Vagina (tissue), 2 donors: Measurements from ENCODE around the gene HORMAD2. TPM values are rescaled to one million over a fixed set of nuclear protein-coding genes. Genes with fewer than 3 reads are reported as not detected.

Experiments
- DNase-seq, 2 donors: peaks; one replicate each; pipeline ENCODE4 v3.0.0-alpha.2; 2017; ENCODE audit errors: extremely low spot score in 2 of 2
- H3K27ac ChIP-seq: fragments of 200-600 bp; sonication (generic); one replicate; pipeline ENCODE4 v1.5.1; 2019
- H3K27me3 ChIP-seq: fragments of 200-600 bp; sonication (generic); one replicate; pipeline ENCODE4 v1.5.1; 2019
- H3K36me3 ChIP-seq, 2 donors: fragments of 200-600 bp; sonication (generic); one replicate each; pipeline ENCODE4 v1.5.1; 2017 to 2019
- H3K4me1 ChIP-seq: fragments of 200-600 bp; sonication (generic); one replicate; pipeline ENCODE4 v1.5.1; 2019
- H3K4me3 ChIP-seq, 2 donors: fragments of 200-600 bp; sonication (generic); 1 replicate in 1 of 2; 2 replicates in 1 of 2; pipeline ENCODE4 v1.5.1; 2016 to 2019
- H3K9me3 ChIP-seq: fragments of 200-600 bp; sonication (generic); one replicate; pipeline ENCODE4 v1.5.1; 2019
- POLR2A ChIP-seq, 2 donors: fragments of 450-650 bp; IDR thresholded peaks; one replicate each; pipeline ENCODE4 v1.6.1; 2017; ENCODE audit warnings: antibody characterized with exemption in 2 of 2, mild to moderate bottlenecking in 2 of 2, moderate library complexity in 2 of 2
- POLR2AphosphoS5 ChIP-seq, 2 donors: sonication (generic); formaldehyde crosslinking; IDR thresholded peaks; one replicate each; pipeline ENCODE4 v1.9.0; 2017; ENCODE audit warnings: antibody characterized with exemption in 2 of 2, mild to moderate bottlenecking in 2 of 2, low read depth in 1 of 2; ENCODE audit not compliant: insufficient read depth in 1 of 2
- intact Hi-C: fragments of 100-400 bp; cut with DNase I; formaldehyde crosslinking; loops from one replicate; pipeline ENCODE4 v1.15.1; 2023
- total RNA-seq: library from RNA; depleted of rRNA; stranded (reverse); fragments of >200 nt; gene quantifications from one replicate; pipeline ENCODE4 v1.2.3, GENCODE V29; 2016
- TF ChIP-seq, protein P1 (sequence below), 3 experiments: fragments of 450-650 bp in 2 of 3; fragments of 200-600 bp in 1 of 3; sonication (generic) in 1 of 3; IDR thresholded peaks; one replicate each; pipeline ENCODE4 v1.5.1; 2017 to 2019; ENCODE audit warnings: antibody characterized with exemption in 3 of 3, mild to moderate bottlenecking in 2 of 3, moderate library complexity in 2 of 3

The HORMAD2 gene
- total RNA-seq, 1 donor from 2014 or later, result not detected

DNA sequence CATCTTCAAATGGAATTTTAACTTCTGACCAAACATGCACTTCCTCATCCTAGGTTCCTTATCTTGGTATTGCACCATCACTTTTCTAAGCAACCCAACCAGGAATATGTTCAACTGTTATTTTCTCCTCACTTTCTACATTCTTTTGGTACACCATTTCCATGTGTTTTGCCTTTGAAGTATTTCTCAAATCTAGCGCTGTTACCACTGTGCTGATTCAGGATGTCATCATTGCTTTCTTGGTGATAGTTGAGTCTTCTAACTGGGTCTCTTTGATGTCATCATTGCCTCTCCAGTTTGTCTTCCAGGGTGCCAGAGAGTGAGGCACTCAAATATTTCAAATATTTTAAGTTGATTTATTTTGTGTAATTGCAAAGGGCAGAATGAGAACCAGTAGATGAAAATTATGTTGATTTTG lies 47.5 kb downstream of the HORMAD2 start:
- intact Hi-C loops, result no loop called here

DNA sequence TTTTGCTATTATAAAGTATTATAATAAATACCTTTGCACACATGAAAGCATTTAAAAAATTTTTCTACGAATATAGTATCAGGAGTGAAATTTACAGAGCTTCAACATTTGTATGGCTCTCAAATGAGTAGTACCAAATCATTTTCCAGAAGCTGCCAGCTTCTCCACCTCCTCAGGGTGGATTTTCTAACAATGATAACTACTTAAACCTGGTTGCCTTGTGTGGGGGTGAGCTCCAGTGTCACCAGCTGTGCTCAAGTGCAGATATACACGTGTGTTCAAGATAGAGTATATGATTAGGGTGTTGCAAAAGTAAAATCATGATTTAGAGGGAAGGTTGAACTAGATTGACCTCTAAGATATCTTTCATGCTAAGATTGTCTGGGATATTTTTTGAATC lies 48.2 kb downstream of the HORMAD2 start:
- Histone ChIP-seq H3K36me3 (no peaks in the 10 kb centered on the region), H3K4me3 (no peak overlapping the region), H3K27ac (no peak overlapping the region), H3K9me3 (no peaks in the 10 kb centered on the region), H3K4me1 (no peaks in the 10 kb centered on the region), H3K27me3 (no peaks in the 10 kb centered on the region)
- DNase-seq, result no peak
- TF ChIP-seq, protein P1, sequence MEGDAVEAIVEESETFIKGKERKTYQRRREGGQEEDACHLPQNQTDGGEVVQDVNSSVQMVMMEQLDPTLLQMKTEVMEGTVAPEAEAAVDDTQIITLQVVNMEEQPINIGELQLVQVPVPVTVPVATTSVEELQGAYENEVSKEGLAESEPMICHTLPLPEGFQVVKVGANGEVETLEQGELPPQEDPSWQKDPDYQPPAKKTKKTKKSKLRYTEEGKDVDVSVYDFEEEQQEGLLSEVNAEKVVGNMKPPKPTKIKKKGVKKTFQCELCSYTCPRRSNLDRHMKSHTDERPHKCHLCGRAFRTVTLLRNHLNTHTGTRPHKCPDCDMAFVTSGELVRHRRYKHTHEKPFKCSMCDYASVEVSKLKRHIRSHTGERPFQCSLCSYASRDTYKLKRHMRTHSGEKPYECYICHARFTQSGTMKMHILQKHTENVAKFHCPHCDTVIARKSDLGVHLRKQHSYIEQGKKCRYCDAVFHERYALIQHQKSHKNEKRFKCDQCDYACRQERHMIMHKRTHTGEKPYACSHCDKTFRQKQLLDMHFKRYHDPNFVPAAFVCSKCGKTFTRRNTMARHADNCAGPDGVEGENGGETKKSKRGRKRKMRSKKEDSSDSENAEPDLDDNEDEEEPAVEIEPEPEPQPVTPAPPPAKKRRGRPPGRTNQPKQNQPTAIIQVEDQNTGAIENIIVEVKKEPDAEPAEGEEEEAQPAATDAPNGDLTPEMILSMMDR (IDR thresholded peaks at IDR 0.05), result no peak
- TF ChIP-seq POLR2AphosphoS5 (IDR thresholded peaks at IDR 0.05; ENCODE audit: insufficient read depth in 1 of 2, low read depth in 1 of 2), result no peak
- TF ChIP-seq POLR2A (IDR thresholded peaks at IDR 0.05), result no peak
- intact Hi-C loops, result no loop called here

More for the DNA sequence above, 47.5 kb downstream of the HORMAD2 start:
- H3K36me3 ChIP-seq, result no peaks in the 10 kb centered on the region
- no peak for DNase-seq
- no peaks in the 10 kb centered on the region for H3K9me3 ChIP-seq
- TF ChIP-seq POLR2AphosphoS5 (IDR thresholded peaks at IDR 0.05; ENCODE audit: insufficient read depth in 1 of 2, low read depth in 1 of 2) (no peak), POLR2A (IDR thresholded peaks at IDR 0.05) (no peak)
- TF ChIP-seq, protein P1 (IDR thresholded peaks at IDR 0.05), result no peak
- H3K4me1 ChIP-seq, result no peaks in the 10 kb centered on the region
- H3K27ac ChIP-seq, result no peak overlapping the region
- no peak overlapping the region for H3K4me3 ChIP-seq
- H3K27me3 ChIP-seq, result no peaks in the 10 kb centered on the region

DNA sequence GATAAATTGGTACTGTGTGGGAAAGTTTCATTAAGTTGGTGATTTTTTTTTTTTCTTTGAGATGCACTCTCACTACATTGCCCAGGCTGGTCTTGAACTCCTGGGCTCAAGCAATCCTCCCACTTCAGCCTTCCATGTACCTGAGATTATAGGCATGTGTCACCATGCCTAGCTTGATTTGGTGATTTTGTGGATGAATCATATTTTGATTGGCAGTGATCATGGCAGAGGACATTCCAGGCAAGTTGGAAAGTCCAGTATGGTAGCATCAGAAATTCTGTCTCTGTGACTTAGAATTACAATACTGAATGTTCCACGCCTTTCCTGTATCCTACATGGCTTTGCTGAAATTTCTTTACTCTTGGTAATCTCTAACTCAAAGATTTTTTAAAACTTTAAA lies 49.4 kb downstream of the HORMAD2 start:
- no peaks in the 10 kb centered on the region for H3K9me3 ChIP-seq
- intact Hi-C loops, result no loop called here
- TF ChIP-seq POLR2A (IDR thresholded peaks at IDR 0.05), result no peak
- TF ChIP-seq, protein P1 (IDR thresholded peaks at IDR 0.05), result no peak
- TF ChIP-seq POLR2AphosphoS5 (IDR thresholded peaks at IDR 0.05; ENCODE audit: insufficient read depth in 1 of 2, low read depth in 1 of 2), result no peak
- no peak for DNase-seq
- H3K4me1 ChIP-seq, result no peaks in the 10 kb centered on the region
- H3K36me3 ChIP-seq, result no peaks in the 10 kb centered on the region
- H3K4me3 ChIP-seq, result no peak overlapping the region
- H3K27me3 ChIP-seq, result no peaks in the 10 kb centered on the region
- H3K27ac ChIP-seq, result no peak overlapping the region

DNA sequence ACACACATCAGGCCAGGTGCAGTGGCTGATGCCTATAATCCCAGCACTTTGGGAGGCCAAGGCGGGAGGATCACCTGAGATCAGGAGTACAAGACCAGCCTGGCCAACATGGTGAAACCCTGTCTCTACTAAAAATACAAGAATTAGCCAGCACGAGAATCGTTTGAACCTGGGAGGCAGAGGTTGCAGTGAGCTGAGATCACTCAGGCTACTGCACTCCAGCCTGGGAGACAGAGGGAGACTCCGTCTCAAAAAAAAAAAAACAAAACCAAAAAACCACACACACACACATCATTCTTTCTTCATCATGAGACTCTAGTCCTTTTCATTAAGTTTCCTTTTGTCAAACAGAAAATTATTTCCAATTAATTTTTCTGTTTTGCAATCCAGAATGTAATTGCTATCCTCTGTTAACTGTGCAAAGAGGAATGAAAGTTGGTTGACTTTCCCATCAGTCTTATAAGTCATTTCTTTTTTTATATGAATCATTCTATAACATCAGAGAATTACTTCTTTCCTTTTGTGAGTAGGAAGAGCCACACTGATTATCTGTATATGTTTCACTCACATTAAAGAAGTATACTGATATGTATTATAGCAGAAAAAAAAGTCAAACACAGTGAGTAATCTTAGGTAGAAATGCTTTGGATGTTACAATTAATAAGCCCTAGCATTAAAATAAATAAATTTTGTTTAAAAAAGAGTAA lies 52.2 kb downstream of the HORMAD2 start:
- H3K36me3 ChIP-seq, result no peaks in the 10 kb centered on the region
- H3K4me3 ChIP-seq, result no peak overlapping the region
- intact Hi-C loops, result no loop called here
- no peaks in the 10 kb centered on the region for H3K4me1 ChIP-seq
- no peaks in the 10 kb centered on the region for H3K9me3 ChIP-seq
- H3K27ac ChIP-seq, result no peak overlapping the region
- no peaks in the 10 kb centered on the region for H3K27me3 ChIP-seq
- TF ChIP-seq, protein P1 (IDR thresholded peaks at IDR 0.05), result no peak
- TF ChIP-seq POLR2A (IDR thresholded peaks at IDR 0.05), result no peak
- TF ChIP-seq POLR2AphosphoS5 (IDR thresholded peaks at IDR 0.05; ENCODE audit: insufficient read depth in 1 of 2, low read depth in 1 of 2), result no peak
- no peak for DNase-seq

DNA sequence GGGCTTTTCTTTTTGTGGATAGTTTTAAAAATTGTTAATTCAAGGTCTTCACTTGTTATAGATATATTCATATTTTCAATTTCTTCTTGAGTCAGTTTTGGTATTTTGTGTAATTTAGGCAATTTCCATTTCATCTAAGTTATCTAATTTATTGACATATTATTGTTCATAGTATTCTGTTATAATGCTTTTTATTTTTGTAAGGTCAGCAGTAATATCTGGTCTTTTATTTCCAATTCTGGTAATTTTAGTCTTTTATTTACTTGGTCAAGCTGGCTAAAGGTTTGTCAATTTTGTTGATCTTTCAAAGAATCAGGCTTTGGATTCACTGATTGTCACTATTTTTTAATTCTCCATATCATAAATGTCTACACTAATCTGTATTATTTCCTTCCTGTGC lies 60.1 kb downstream of the HORMAD2 start:
- Histone ChIP-seq H3K4me3 (no peak overlapping the region), H3K27ac (no peak overlapping the region), H3K9me3 (no peaks in the 10 kb centered on the region), H3K36me3 (no peaks in the 10 kb centered on the region), H3K27me3 (no peaks in the 10 kb centered on the region), H3K4me1 (no peaks in the 10 kb centered on the region)
- intact Hi-C loops, result no loop called here
- DNase-seq, result no peak
- no peak for TF ChIP-seq POLR2A (IDR thresholded peaks at IDR 0.05)
- TF ChIP-seq, protein P1 (IDR thresholded peaks at IDR 0.05), result no peak
- no peak for TF ChIP-seq POLR2AphosphoS5 (IDR thresholded peaks at IDR 0.05; ENCODE audit: insufficient read depth in 1 of 2, low read depth in 1 of 2)
